Measurements from ENCODE around the gene PRICKLE2.

DNA sequence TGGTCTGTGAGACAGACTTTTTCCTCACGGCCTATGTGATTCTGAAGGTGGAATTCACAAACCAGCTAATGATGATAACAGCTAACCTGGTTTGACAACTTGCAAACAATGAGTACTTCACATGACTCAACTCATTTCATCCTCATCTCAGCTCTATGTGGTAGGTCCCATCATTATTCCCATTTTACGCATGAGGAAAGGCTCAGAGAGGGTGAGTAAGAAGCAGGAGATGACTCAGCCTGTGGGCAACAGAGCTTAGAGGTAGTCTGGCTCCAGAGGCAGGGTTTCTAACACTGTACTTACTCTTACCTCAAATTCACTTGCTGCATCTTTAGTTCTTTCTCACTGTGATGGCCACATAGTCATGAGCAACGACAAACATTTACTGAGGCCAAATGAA, 176.1 kb downstream of the PRICKLE2 start:
- no peak for TF ChIP-seq SPI1 (IDR thresholded peaks at IDR 0.05; ENCODE audit: low read depth, low read length)
- no peak for TF ChIP-seq POLR2AphosphoS5 (IDR thresholded peaks at IDR 0.05; ENCODE audit: low read depth, low read length)
- TF ChIP-seq POLR2A (IDR thresholded peaks at IDR 0.05; ENCODE audit: low read depth, low read length), result no peak
- no peak for TF ChIP-seq TAF1 (IDR thresholded peaks at IDR 0.05; ENCODE audit: low read depth, low read length)
- TF ChIP-seq PAX5 (IDR thresholded peaks at IDR 0.05; ENCODE audit: insufficient read depth, low read length, severe bottlenecking), result no peak
- TF ChIP-seq POU2F2 (IDR thresholded peaks at IDR 0.05; ENCODE audit: low read depth, low read length), result no peak

All from GM12891 (cell line).